Measurements from ENCODE around the gene RPL10.
A peak's percentile ranks its signal among the peaks of the same experiment; 100 is the strongest.

Gene RPL10

DNA sequence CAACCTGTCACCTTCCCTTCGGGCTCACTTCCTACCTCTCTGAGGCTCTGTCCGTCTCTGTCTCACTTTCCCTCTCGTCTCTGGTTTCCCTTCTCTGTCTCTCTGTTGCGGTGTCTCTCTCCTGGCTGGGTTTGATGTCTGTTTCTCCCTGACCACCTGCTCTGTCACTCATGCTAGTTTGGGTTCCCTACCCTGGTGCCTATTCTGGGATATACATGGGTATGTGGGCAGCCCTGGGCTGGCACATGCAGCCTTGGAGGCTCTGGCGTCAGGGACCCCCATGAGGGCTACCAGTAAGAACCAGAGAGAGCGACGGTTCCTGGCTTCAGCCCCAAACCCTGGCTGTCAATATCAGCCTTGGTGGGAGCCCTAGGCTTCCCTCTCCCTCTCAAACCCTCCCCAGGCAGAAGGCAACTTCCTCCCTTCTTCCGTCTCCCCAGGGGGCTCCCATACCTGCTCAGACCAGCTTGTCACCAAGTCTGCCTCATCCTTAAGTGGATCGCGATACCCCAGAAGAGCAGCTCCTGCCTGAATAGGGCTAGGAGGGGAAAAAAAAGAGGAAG lies 10.6 kb downstream of the RPL10 start:
- TF ChIP-seq ISL1 (CRISPR knock-in tag; IDR thresholded peaks at IDR 0.05) (no peak), TCF4 (CRISPR knock-in tag; IDR thresholded peaks at IDR 0.05; ENCODE audit: borderline replicate concordance) (no peak), GLIS3 (CRISPR knock-in tag; IDR thresholded peaks at IDR 0.05) (no peak), CSDC2 (CRISPR knock-in tag; IDR thresholded peaks at IDR 0.05) (no peak), PPARA (CRISPR knock-in tag; IDR thresholded peaks at IDR 0.05; ENCODE audit: borderline replicate concordance) (no peak), BACH2 (CRISPR knock-in tag; IDR thresholded peaks at IDR 0.05; ENCODE audit: borderline replicate concordance) (no peak), ZNF70 (CRISPR knock-in tag; IDR thresholded peaks at IDR 0.05) (no peak), RARB (CRISPR knock-in tag; IDR thresholded peaks at IDR 0.05) (no peak), ARNTL (CRISPR knock-in tag; IDR thresholded peaks at IDR 0.05; ENCODE audit: borderline replicate concordance, low read depth) (no peak), ZFP30 (CRISPR knock-in tag; IDR thresholded peaks at IDR 0.05) (no peak), ZFP3 (CRISPR knock-in tag; IDR thresholded peaks at IDR 0.05) (no peak), ZNF565 (CRISPR knock-in tag; conservative IDR thresholded peaks at IDR 0.05; ENCODE audit: low read depth) (no peak), TOX (CRISPR knock-in tag; IDR thresholded peaks at IDR 0.05; ENCODE audit: borderline replicate concordance) (no peak)
- TF ChIP-seq, protein P1, sequence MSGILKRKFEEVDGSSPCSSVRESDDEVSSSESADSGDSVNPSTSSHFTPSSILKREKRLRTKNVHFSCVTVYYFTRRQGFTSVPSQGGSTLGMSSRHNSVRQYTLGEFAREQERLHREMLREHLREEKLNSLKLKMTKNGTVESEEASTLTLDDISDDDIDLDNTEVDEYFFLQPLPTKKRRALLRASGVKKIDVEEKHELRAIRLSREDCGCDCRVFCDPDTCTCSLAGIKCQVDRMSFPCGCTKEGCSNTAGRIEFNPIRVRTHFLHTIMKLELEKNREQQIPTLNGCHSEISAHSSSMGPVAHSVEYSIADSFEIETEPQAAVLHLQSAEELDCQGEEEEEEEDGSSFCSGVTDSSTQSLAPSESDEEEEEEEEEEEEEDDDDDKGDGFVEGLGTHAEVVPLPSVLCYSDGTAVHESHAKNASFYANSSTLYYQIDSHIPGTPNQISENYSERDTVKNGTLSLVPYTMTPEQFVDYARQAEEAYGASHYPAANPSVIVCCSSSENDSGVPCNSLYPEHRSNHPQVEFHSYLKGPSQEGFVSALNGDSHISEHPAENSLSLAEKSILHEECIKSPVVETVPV (CRISPR knock-in tag; IDR thresholded peaks at IDR 0.05) = no peak
- TF ChIP-seq, protein P2, sequence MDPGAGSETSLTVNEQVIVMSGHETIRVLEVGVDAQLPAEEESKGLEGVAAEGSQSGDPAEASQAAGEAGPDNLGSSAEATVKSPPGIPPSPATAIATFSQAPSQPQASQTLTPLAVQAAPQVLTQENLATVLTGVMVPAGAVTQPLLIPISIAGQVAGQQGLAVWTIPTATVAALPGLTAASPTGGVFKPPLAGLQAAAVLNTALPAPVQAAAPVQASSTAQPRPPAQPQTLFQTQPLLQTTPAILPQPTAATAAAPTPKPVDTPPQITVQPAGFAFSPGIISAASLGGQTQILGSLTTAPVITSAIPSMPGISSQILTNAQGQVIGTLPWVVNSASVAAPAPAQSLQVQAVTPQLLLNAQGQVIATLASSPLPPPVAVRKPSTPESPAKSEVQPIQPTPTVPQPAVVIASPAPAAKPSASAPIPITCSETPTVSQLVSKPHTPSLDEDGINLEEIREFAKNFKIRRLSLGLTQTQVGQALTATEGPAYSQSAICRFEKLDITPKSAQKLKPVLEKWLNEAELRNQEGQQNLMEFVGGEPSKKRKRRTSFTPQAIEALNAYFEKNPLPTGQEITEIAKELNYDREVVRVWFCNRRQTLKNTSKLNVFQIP (CRISPR knock-in tag; IDR thresholded peaks at IDR 0.05; ENCODE audit: borderline replicate concordance, low read depth) = no peak
- TF ChIP-seq, protein P3, sequence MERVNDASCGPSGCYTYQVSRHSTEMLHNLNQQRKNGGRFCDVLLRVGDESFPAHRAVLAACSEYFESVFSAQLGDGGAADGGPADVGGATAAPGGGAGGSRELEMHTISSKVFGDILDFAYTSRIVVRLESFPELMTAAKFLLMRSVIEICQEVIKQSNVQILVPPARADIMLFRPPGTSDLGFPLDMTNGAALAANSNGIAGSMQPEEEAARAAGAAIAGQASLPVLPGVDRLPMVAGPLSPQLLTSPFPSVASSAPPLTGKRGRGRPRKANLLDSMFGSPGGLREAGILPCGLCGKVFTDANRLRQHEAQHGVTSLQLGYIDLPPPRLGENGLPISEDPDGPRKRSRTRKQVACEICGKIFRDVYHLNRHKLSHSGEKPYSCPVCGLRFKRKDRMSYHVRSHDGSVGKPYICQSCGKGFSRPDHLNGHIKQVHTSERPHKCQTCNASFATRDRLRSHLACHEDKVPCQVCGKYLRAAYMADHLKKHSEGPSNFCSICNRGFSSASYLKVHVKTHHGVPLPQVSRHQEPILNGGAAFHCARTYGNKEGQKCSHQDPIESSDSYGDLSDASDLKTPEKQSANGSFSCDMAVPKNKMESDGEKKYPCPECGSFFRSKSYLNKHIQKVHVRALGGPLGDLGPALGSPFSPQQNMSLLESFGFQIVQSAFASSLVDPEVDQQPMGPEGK (CRISPR knock-in tag; IDR thresholded peaks at IDR 0.05; ENCODE audit: borderline replicate concordance) = no peak
- TF ChIP-seq, protein P4, sequence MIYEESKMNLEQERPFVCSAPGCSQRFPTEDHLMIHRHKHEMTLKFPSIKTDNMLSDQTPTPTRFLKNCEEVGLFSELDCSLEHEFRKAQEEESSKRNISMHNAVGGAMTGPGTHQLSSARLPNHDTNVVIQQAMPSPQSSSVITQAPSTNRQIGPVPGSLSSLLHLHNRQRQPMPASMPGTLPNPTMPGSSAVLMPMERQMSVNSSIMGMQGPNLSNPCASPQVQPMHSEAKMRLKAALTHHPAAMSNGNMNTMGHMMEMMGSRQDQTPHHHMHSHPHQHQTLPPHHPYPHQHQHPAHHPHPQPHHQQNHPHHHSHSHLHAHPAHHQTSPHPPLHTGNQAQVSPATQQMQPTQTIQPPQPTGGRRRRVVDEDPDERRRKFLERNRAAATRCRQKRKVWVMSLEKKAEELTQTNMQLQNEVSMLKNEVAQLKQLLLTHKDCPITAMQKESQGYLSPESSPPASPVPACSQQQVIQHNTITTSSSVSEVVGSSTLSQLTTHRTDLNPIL (CRISPR knock-in tag; IDR thresholded peaks at IDR 0.05; ENCODE audit: low read depth) = no peak
- peak; percentile 2; the same call in 2 of the 3 replicates for ATAC-seq

DNA sequence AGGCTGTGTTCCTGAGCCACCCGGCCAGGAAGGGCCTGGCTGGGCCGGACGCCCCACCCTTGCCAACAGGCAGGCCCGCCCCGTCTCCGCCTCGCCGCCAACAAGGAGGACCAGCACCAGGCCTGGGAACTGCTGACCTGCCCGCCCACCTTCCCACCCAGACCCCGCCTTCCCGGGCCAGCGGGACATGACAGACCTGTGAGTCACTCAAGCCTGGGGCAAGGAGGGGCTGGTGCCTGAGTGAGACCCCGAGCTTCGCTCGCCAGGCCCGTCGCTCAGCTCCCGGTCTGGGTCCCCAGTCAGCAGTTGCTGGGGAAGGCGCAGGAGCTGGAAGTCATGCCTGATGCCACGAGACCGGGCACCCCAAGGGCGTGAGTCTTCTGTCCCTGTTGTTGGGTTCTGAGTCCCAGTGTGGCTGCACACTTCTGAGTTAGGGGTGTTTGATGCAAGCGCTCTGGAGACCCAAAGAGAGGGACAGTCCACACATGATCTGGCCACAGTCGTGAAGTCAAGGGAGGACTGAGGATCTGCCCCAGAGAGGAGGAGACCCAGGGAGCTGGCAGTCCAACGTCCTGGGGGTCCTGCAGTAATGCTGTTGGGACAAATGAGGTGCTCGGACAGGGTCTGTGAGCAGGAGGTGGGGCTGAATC lies 11.2 kb downstream of the RPL10 start, which contains the start of gene DNASE1L1:
Gene DNASE1L1 (minus strand): TSS at position 33 of the 650 bp plus-strand sequence. CDS start 3,686 bp downstream, outside the sequence.
- peak; percentile 88 for ATAC-seq
- TF ChIP-seq ARNTL (CRISPR knock-in tag; IDR thresholded peaks at IDR 0.05; ENCODE audit: borderline replicate concordance, low read depth) = no peak
- no peak for TF ChIP-seq ZFP3 (CRISPR knock-in tag; IDR thresholded peaks at IDR 0.05)
- no peak for TF ChIP-seq ESRRG (CRISPR knock-in tag; IDR thresholded peaks at IDR 0.05)
- no peak for TF ChIP-seq ZFP30 (CRISPR knock-in tag; IDR thresholded peaks at IDR 0.05)
- TF ChIP-seq SNAI2 (CRISPR knock-in tag; IDR thresholded peaks at IDR 0.05) = no peak
- no peak for TF ChIP-seq OSR1 (CRISPR knock-in tag; IDR thresholded peaks at IDR 0.05)
- TF ChIP-seq, protein P2 (CRISPR knock-in tag; IDR thresholded peaks at IDR 0.05; ENCODE audit: borderline replicate concordance, low read depth) = no peak

DNA sequence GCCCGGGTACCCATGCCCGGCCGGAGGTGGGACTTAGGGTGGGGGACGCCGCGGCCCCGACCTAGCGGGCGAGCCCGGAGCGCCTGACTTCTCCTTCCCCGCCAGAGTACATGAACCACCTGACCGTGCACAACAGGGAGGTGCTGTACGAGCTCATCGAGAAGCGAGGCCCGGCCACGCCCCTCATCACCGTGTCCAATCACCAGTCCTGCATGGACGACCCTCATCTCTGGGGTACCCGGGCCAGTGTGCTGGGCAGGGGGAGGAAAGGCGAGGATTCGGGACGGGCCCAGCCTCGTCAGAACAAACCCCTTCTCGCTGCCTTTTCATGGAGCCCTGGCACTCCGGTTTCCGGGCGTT lies 13.8 kb downstream of the RPL10 start:
- peak; percentile 75 for ATAC-seq
- TF ChIP-seq, protein P4 (CRISPR knock-in tag; IDR thresholded peaks at IDR 0.05; ENCODE audit: low read depth) = no peak
- TF ChIP-seq ZFP3 (CRISPR knock-in tag; IDR thresholded peaks at IDR 0.05) (no peak), SNAI2 (CRISPR knock-in tag; IDR thresholded peaks at IDR 0.05) (no peak), ARNTL (CRISPR knock-in tag; IDR thresholded peaks at IDR 0.05; ENCODE audit: borderline replicate concordance, low read depth) (no peak), ZNF70 (CRISPR knock-in tag; IDR thresholded peaks at IDR 0.05) (no peak), OSR1 (CRISPR knock-in tag; IDR thresholded peaks at IDR 0.05) (no peak), ZFP30 (CRISPR knock-in tag; IDR thresholded peaks at IDR 0.05) (no peak), ZNF8 (CRISPR knock-in tag; IDR thresholded peaks at IDR 0.05) (no peak), ESRRG (CRISPR knock-in tag; IDR thresholded peaks at IDR 0.05) (no peak)
- TF ChIP-seq, protein P2 (CRISPR knock-in tag; IDR thresholded peaks at IDR 0.05; ENCODE audit: borderline replicate concordance, low read depth) = no peak
- TF ChIP-seq, protein P5, sequence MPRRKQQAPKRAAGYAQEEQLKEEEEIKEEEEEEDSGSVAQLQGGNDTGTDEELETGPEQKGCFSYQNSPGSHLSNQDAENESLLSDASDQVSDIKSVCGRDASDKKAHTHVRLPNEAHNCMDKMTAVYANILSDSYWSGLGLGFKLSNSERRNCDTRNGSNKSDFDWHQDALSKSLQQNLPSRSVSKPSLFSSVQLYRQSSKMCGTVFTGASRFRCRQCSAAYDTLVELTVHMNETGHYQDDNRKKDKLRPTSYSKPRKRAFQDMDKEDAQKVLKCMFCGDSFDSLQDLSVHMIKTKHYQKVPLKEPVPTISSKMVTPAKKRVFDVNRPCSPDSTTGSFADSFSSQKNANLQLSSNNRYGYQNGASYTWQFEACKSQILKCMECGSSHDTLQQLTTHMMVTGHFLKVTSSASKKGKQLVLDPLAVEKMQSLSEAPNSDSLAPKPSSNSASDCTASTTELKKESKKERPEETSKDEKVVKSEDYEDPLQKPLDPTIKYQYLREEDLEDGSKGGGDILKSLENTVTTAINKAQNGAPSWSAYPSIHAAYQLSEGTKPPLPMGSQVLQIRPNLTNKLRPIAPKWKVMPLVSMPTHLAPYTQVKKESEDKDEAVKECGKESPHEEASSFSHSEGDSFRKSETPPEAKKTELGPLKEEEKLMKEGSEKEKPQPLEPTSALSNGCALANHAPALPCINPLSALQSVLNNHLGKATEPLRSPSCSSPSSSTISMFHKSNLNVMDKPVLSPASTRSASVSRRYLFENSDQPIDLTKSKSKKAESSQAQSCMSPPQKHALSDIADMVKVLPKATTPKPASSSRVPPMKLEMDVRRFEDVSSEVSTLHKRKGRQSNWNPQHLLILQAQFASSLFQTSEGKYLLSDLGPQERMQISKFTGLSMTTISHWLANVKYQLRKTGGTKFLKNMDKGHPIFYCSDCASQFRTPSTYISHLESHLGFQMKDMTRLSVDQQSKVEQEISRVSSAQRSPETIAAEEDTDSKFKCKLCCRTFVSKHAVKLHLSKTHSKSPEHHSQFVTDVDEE (CRISPR knock-in tag; IDR thresholded peaks at IDR 0.05) = no peak

All from SK-N-SH treated with all-trans-retinoic acid at 6 μM for 48 hours (cell line).